Measurements from ENCODE around the gene BCAR3. TPM values are rescaled to one million over a fixed set of nuclear protein-coding genes. Genes with fewer than 3 reads are reported as not detected.
"Not testable (repeated sequence)": the region's sequence is repeated elsewhere in the genome, so short reads cannot be mapped to it uniquely, and the experiment has no call there.

Gene BCAR3
- total RNA-seq, 2 experiments from 2014 or later, result 0.96 to 1.3 TPM

GRCh38 chr1:93650159-93650558 lies 31.5 kb downstream of the BCAR3 start:
- H3K27ac Mint-ChIP-seq; H3K36me3 Mint-ChIP-seq; H3K4me3 Mint-ChIP-seq; H3K9me3 Mint-ChIP-seq (ENCODE audit: low read depth); ATAC-seq; DNase-seq; CTCF ChIA-PET; H3K4me1 Mint-ChIP-seq: not testable (repeated sequence)
- peaks cover 20% of the 10 kb centered on the region for H3K27me3 Mint-ChIP-seq

- peaks cover 13% of the 10 kb centered on the region for H3K27me3 Mint-ChIP-seq
- no peak for ATAC-seq
- no peaks in the 10 kb centered on the region for H3K9me3 Mint-ChIP-seq (ENCODE audit: low read depth)
- no peak overlapping the region for H3K4me3 Mint-ChIP-seq
- CTCF ChIA-PET, result interaction anchor here (0.7 to 1.9 kb wide), 3 partner anchors 44 to 195 kb away, joined by 3 to 6 read pairs (median 3); no protein-coding TSS in a partner anchor
- DNase-seq, result no peak
- H3K4me1 Mint-ChIP-seq, result no peaks in the 10 kb centered on the region
- H3K27ac Mint-ChIP-seq, result no peak overlapping the region
- no peaks in the 10 kb centered on the region for H3K36me3 Mint-ChIP-seq
Observed at GRCh38 chr1:93649231-93649630, 32.4 kb downstream of the BCAR3 start.

- DNase-seq, result no peak
- Mint-ChIP-seq H3K27ac (no peak overlapping the region), H3K36me3 (no peaks in the 10 kb centered on the region), H3K27me3 (peaks cover 13% of the 10 kb centered on the region), H3K4me3 (no peak overlapping the region), H3K4me1 (peaks cover 2% of the 10 kb centered on the region), H3K9me3 (ENCODE audit: low read depth) (no peaks in the 10 kb centered on the region)
- no peak for ATAC-seq
- CTCF ChIA-PET, result interaction anchor here (1.2 to 1.9 kb wide), 2 partner anchors 165 to 195 kb away, joined by 3 to 6 read pairs; no protein-coding TSS in a partner anchor
Observed at GRCh38 chr1:93648656-93649055, 33.0 kb downstream of the BCAR3 start.

- H3K4me1 Mint-ChIP-seq, result peaks cover 10% of the 10 kb centered on the region
- no peaks in the 10 kb centered on the region for H3K9me3 Mint-ChIP-seq (ENCODE audit: low read depth)
- no peak overlapping the region for H3K4me3 Mint-ChIP-seq
- ATAC-seq, result no peak
- no peak for DNase-seq
- CTCF ChIA-PET, result interaction anchor here (1.0 to 2.4 kb wide), 3 partner anchors 12 to 173 kb away, joined by 3 to 7 read pairs (median 3); no protein-coding TSS in a partner anchor
- H3K27me3 Mint-ChIP-seq, result no peaks in the 10 kb centered on the region
- no peaks in the 10 kb centered on the region for H3K36me3 Mint-ChIP-seq
- no peak overlapping the region for H3K27ac Mint-ChIP-seq
Observed at GRCh38 chr1:93641527-93641926, 40.1 kb downstream of the BCAR3 start.

GRCh38 chr1:93640656-93641440 lies 40.8 kb downstream of the BCAR3 start:
- Mint-ChIP-seq H3K27me3 (no peaks in the 10 kb centered on the region), H3K36me3 (no peaks in the 10 kb centered on the region), H3K4me1 (peaks cover 10% of the 10 kb centered on the region), H3K27ac (no peak overlapping the region), H3K4me3 (no peak overlapping the region), H3K9me3 (ENCODE audit: low read depth) (no peaks in the 10 kb centered on the region)
- CTCF ChIA-PET, result interaction anchor here (1.0 to 1.5 kb wide), 2 partner anchors 12 to 173 kb away, joined by 3 read pairs; no protein-coding TSS in a partner anchor
- DNase-seq (no peak), ATAC-seq (no peak)

- ATAC-seq (no peak), DNase-seq (no peak)
- H3K4me3 Mint-ChIP-seq, result no peak overlapping the region
- H3K4me1 Mint-ChIP-seq, result peaks cover 10% of the 10 kb centered on the region
- no peaks in the 10 kb centered on the region for H3K9me3 Mint-ChIP-seq (ENCODE audit: low read depth)
- CTCF ChIA-PET, result no interaction called here
- H3K27ac Mint-ChIP-seq, result no peak overlapping the region
- no peaks in the 10 kb centered on the region for H3K27me3 Mint-ChIP-seq
- no peaks in the 10 kb centered on the region for H3K36me3 Mint-ChIP-seq
Observed at GRCh38 chr1:93638981-93639380, 42.7 kb downstream of the BCAR3 start.

GRCh38 chr1:93638307-93638847 lies 43.3 kb downstream of the BCAR3 start:
- CTCF ChIA-PET, result interaction anchor here (0.7 kb wide), 1 partner anchor 9 kb away, joined by 3 read pairs; no protein-coding TSS in a partner anchor
- Mint-ChIP-seq H3K27ac (no peak overlapping the region), H3K36me3 (no peaks in the 10 kb centered on the region), H3K9me3 (ENCODE audit: low read depth) (no peaks in the 10 kb centered on the region), H3K4me3 (no peak overlapping the region), H3K4me1 (peaks cover 8% of the 10 kb centered on the region), H3K27me3 (no peaks in the 10 kb centered on the region)
- DNase-seq (no peak), ATAC-seq (no peak)

GRCh38 chr1:93636712-93637111 lies 44.9 kb downstream of the BCAR3 start:
- Mint-ChIP-seq H3K27me3 (no peaks in the 10 kb centered on the region), H3K4me1 (no peaks in the 10 kb centered on the region), H3K27ac (no peak overlapping the region), H3K9me3 (ENCODE audit: low read depth) (no peaks in the 10 kb centered on the region), H3K36me3 (no peaks in the 10 kb centered on the region), H3K4me3 (no peak overlapping the region)
- no peak for DNase-seq
- CTCF ChIA-PET, result interaction anchor here (9.9 kb wide), 1 partner anchor 206 kb away, joined by 143 read pairs; no protein-coding TSS in a partner anchor
- ATAC-seq, result no peak

GRCh38 chr1:93635614-93636543 lies 45.8 kb downstream of the BCAR3 start:
- H3K27me3 Mint-ChIP-seq, result no peaks in the 10 kb centered on the region
- CTCF ChIA-PET, result interaction anchor here (0.9 to 9.9 kb wide), 2 partner anchors 178 to 207 kb away, joined by 3 to 143 read pairs; no protein-coding TSS in a partner anchor
- DNase-seq (no peak), ATAC-seq (no peak)
- H3K27ac Mint-ChIP-seq, result no peak overlapping the region
- H3K4me3 Mint-ChIP-seq, result no peak overlapping the region
- H3K9me3 Mint-ChIP-seq (ENCODE audit: low read depth), result no peaks in the 10 kb centered on the region
- no peaks in the 10 kb centered on the region for H3K4me1 Mint-ChIP-seq
- H3K36me3 Mint-ChIP-seq, result no peaks in the 10 kb centered on the region

GRCh38 chr1:93633313-93633712 lies 48.3 kb downstream of the BCAR3 start:
- ATAC-seq (no peak), DNase-seq (no peak)
- H3K36me3 Mint-ChIP-seq, result no peaks in the 10 kb centered on the region
- H3K4me3 Mint-ChIP-seq, result no peak overlapping the region
- H3K27me3 Mint-ChIP-seq, result peaks cover 4% of the 10 kb centered on the region
- H3K9me3 Mint-ChIP-seq (ENCODE audit: low read depth), result no peaks in the 10 kb centered on the region
- CTCF ChIA-PET, result interaction anchor here (1.3 to 9.9 kb wide), 3 partner anchors 183 to 328 kb away, joined by 3 to 154 read pairs (median 143); no protein-coding TSS in a partner anchor
- peaks cover 4% of the 10 kb centered on the region for H3K4me1 Mint-ChIP-seq
- no peak overlapping the region for H3K27ac Mint-ChIP-seq

- Mint-ChIP-seq H3K27ac (no peak overlapping the region), H3K4me3 (no peak overlapping the region), H3K9me3 (ENCODE audit: low read depth) (no peaks in the 10 kb centered on the region), H3K4me1 (peaks cover 8% of the 10 kb centered on the region), H3K36me3 (no peaks in the 10 kb centered on the region), H3K27me3 (peaks cover 8% of the 10 kb centered on the region)
- DNase-seq (no peak), ATAC-seq (no peak)
- CTCF ChIA-PET, result interaction anchor here (1.0 to 9.9 kb wide), 8 partner anchors 14 to 327 kb away, joined by 3 to 154 read pairs (median 4); partner anchors contain the start of gene BCAR3
Observed at GRCh38 chr1:93631626-93632365, 49.8 kb downstream of the BCAR3 start.

- Mint-ChIP-seq H3K27me3 (peaks cover 8% of the 10 kb centered on the region), H3K36me3 (no peaks in the 10 kb centered on the region), H3K4me3 (no peak overlapping the region), H3K27ac (no peak overlapping the region), H3K4me1 (peaks cover 8% of the 10 kb centered on the region), H3K9me3 (ENCODE audit: low read depth) (no peaks in the 10 kb centered on the region)
- DNase-seq, result no peak
- no peak for ATAC-seq
- CTCF ChIA-PET, result interaction anchor here (1.0 to 9.9 kb wide), 18 partner anchors 10 to 616 kb away, joined by 3 to 154 read pairs (median 4); partner anchors contain the start of gene BCAR3
Observed at GRCh38 chr1:93630168-93630567, 51.5 kb downstream of the BCAR3 start.
